AML-193 (cell line): ENCODE data around the gene OSBPL3.

Experiments used
- DNase-seq, 2 experiments: peaks; one replicate each; lab custom pipeline; 2025; lab: John Stamatoyannopoulos, UW

The OSBPL3 gene

DNA sequence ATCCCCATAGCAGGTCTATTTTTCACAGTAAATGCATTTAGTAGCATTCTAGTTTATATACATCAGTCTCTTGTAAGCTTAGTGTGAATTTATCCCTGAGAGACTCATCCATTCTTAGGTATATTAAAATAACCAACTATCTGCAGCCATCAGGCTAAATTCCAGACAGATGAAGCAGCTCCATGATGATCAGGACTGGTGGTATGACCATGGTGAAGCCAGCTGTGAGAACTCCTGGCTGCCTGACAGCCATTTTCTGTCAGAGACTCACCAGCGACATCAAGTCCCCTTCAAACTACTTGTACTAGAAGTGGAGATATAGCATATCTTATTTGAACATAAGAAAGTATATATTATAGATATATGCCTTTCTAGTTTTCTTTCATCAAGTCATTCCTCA is 152.4 kb downstream of the OSBPL3 start:
- DNase-seq = no peak

DNA sequence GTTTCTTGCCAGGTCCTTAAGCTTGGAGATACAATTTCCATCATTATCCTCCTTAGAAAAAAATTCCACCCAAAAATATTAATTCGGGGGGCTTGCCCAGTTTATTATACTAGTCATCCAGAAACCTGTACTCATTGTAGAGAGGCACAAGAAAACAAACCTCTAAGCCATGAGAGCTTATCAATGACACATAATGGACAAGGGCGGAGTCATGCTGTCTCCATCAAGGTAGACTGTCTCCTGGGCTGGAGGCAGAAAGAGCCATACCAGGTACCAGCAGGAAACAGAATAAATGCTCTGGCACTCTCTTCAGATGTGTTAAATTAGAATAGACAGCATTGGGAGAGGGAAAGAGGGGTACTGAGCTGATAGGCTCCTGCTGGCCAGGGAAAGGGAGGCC is 153.0 kb downstream of the OSBPL3 start:
- no peak for DNase-seq

DNA sequence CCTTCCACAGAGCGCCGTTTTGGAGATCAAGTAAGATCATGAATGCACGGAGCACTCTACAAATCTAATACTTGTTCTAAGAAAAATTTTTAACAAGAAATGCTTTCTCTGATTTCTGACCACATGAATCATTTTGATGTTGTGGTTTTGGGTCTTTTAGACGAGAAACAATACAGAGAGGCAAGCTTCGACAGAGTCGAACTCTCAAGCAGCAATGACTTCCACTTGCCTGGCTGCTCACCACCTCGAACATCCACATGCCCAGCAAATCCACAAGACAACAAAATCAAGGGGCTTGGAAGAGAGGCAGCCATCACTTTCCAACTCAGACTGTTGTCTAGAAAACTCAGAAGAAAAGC is 153.3 kb downstream of the OSBPL3 start:
- DNase-seq = no peak

DNA sequence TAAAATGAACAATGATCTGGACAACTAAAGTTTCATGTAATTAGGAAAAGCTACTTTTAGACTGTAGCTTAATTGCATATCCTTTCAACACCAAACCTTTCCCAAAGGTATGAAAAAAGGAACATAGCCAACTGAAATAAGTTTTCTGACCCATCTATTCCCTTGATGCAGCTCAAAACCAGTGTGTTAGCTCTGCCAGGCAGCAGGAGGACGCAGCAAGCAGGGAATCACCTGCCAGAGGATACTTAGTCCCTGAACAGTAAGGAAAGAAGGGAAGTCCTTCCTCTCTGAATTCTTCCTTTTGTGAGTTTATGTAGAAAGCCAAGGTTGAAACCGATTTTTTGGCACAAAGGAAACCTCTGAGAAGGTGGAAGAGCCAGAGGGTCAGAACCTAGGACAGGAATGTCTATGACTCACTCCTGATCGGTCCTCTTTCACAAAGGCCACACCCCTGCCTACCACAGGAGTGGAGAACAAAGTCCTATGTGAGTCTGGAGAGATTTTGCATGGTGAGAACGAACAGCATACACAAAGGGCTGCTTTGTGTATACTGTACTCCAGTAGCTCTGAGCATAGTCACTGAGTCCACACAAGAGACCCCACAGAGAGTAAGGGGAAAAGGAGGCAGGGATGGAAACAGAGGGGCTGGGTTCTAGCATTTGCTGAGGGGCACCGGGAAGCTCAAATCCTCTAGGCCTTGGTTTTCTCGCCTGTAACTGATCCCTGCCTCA is 153.9 kb downstream of the OSBPL3 start:
- DNase-seq = no peak

DNA sequence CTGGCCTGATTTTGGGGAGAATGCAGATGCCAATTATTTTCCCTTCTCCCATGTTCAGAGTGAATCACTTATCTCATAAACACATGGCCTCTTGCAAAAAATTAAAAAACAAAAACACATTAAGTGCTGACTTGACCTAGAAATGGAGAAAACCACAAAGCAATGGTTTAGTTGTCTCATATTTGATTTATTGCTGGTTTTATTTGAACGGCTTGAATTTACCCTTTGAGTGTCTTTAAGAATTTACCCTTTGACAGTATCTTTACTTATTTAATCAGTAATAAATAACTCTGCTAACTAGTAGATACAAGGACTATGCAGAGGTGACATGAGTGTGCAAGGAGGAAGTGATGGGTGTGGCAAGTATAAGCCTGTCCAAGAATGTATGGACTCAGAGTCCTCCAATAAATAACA is 154.6 kb downstream of the OSBPL3 start:
- DNase-seq = no peak

DNA sequence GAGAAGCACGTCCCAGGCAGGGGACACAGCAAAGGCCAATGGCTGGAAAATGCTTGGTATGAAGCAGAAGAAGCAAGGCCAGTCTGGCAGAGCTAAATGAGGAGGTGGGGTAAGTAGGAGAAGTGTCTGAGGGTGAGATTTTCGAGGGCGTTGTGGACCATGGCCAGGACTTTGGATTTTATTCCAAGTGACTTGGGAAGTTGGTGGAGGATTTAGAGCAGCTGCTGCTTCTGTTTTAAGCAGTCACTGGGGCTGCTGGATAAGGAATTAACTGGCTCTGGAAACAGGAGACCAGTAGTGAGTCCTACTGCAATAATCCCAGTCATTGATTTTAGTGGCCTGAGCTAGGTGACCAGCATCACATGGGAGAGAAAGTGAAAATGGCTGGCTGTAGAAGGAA is 155.1 kb downstream of the OSBPL3 start:
- DNase-seq = no peak

DNA sequence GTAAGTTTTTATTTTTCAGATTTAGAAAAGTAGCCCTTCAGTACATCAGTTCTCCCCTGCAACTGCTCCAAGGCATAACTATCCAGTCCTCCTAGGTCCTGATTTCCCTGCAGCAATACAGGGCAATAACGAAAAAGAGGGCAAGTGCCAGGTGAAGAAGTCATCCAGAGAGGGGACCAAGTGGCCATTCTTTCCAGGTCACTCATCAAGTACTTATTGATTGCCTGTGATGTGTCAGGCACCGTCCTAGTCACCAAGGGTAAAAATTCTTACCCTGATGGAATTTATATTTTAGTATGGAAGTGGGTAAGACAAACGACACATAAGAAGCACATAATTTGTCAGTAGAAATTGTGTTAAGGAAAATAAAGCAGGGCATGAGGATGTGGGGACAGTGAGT is 155.6 kb downstream of the OSBPL3 start:
- no peak for DNase-seq

DNA sequence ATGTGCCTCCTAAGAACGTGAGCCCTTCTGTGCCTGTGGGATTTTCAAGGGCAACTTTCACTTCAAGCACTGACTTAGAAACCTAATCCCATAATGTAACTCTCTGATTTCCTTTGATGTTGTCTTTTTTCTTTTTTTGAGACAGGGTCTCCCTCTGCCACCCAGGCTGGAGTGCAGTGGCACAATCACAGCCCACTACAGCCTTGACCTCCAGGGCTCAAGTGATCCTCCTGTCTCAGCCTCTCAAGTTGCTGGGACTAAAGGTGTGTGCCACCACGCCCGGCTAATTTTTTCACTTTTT is 158.3 kb downstream of the OSBPL3 start:
- DNase-seq = no peak

DNA sequence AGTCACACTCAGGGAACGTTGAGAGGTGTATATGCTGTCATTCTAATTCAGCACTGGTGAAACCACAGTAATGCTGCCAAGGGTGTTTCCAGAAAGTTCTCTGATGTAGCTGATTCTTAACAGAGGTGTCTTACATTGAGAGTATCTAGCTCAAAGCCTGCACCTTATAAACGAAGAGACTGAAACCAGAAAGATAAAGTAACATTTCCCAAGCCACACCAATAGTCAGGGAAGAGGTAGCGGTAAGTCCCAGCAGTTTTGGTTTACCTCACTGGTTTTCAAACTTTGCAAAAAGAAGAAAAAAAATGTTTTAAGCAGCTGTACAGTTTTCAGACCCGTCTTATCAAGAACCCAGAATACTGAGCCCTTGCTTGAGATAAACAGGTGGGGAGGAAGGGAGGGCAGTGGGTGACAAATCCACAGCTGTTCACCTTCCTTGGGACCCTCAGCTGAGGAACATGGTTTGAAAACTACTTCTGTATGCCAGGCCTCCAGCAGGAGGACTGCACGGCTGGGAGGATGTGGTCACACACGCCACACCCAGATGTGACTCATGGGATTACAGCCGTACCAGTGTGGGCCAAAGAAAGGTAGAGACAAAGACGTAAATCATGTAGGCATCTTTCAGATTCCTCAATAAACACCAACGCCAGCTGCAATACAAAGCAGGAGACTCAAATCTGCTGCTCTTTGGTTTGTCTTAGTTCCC is 158.8 kb downstream of the OSBPL3 start:
- peak; percentile 59 to 72 for DNase-seq

DNA sequence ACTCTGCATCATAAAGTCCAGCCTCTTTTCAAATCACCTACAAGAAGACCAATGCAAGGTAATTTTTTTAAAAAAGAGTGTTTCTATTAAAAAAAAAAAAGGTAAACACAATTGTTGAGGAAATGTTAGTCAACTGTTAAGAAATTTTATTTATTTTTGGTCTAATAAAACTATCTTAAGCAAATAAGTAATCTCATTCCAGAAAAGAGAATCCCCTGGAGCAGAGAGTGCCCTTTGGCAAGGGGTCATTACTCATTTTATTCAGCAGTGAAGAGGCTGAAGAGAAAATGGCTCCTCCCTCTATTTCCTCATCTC is 159.3 kb downstream of the OSBPL3 start:
- no peak for DNase-seq

DNA sequence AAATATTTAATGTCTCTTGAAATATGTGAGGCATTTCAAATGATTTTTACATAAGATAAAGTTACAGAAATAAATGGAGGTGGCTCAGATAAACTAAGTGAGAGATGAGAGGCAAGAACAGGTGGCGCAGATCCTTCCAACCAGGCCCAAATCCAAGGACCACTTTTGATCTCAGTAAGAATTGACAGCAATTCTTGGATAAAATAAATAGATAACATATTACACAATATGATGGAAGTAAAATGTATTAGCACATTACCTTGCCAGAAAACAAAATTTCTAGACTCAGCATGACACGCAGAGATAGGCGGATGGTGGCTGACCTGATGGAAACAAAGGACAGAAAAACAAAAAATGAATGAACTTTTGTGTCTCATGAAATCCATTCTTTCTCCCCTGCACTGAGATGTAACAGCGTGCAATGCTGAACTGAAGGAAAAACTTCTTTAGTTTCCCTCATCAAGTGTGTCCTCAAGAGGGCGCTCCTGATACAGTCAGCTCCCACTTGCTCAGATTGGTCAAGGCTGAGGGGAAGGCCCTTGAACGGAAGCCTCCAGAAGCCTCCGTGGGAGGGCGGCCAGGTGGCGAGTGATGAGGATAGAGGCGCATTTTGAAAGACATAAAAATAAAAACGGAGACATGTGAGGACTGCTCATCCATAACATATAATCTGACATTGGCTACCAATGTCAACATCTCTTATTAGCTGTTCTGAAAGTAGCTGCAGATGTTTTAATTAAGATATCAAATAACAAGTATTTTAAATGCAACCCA is 159.9 kb downstream of the OSBPL3 start:
- peak; percentile 72 to 79 for DNase-seq

DNA sequence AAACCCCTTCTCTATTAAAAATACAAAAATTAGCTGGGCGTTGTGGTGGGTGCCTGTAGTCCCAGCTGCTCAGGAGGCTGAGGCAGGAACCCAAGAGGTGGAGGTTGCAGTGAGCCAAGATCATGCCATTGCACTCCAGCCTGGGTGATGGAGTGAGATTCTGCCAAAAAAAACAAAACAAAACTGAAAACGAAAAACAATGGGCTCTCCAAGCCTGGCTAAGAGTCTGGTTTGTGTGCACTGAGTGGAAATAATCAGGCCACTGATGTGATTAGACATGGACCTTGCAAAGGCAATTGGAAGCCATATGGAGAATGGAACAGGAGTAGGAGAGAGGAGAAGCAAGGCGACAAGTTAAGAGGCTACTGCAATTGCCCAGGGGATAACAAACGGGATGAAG is 162.6 kb downstream of the OSBPL3 start:
- DNase-seq = no peak

DNA sequence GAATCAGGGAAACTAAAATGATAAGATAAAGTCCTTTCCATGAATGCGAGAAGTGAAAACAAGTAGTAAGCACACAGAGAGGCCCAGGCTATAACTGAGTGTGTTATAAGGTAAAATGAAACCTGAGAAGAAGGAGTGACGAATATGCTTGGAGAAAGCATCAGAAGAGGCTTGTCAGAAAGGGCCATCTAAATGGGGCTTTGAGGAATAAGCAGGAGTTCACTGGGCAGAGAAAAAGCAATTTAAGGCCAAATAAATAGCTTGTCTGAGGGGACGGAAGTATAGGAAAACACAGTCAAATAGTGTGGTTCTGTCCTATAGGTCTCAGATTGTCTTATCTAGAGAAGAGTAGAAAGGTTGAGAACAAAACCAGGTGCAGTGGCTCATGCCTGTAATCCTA is 163.1 kb downstream of the OSBPL3 start:
- DNase-seq = no peak

DNA sequence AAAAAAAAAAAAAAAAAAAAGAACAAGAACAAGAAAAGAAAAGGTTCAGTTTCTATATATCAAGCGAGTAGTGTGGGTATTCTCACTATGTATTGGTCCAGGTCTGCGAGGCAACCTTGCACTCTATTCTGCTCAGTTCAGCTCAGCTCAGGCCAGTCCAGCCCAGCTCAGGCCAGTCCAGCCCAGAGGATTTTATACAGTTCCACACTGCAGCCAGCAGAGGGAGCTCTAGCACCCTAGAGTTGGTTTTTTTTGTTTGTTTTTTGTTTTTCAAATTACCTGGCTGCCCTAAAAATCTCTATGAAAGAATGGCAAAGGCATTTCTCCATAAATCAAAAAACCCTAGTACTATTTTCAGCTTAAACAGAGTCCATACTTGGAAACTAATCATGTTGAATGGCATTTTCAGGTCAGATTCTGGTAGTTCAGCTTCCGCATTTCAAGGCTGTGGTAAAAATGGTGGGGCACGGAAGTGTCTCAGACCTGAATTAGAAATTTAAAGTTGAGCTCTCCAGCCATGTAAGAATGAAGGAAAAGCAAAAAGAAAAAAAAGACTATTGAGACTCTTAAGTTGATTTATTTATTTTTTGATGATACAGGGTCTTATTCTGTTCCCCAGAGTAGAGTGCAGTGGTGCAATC is 167.6 kb downstream of the OSBPL3 start:
- DNase-seq = peak in 1 of 2 experiments; percentile 40

DNA sequence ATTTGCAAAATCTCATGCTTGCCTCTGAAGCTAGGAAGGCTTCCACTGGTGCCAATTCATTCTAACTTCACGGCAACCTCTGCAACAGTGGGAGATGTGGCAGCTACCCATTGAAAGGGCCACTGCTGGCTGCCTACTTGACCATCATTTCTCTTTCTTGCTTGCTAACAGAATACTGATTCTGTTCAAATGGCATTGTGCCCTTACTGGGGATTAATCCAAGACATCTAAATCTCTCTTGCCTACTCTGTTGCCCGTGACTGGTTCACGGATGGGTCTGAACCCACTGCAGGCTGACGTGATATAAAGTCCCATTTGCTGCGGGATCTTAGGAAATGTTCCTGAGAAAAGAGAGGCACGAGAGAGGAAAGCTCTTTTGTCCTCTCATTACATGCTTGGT is 171.5 kb downstream of the OSBPL3 start:
- no peak for DNase-seq

DNA sequence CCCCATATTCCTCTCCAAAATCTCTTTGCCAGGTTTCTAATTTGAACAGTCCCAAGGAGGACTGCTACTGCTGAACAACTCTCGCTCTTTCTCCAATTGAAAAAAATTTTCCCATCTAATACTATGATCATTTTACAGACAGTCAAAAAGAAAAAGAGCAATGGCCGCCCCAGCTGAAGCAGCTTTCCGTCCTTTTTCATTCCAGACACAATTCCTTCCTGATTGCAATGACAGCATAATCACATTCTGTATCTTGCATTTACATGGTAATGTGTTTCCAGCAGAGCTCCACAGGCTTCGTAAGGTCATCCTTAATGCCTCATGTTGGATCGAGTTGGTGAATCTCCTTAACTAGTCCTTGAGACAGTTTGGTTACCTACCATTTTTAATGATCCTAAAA is 177.7 kb downstream of the OSBPL3 start:
- no peak for DNase-seq

DNA sequence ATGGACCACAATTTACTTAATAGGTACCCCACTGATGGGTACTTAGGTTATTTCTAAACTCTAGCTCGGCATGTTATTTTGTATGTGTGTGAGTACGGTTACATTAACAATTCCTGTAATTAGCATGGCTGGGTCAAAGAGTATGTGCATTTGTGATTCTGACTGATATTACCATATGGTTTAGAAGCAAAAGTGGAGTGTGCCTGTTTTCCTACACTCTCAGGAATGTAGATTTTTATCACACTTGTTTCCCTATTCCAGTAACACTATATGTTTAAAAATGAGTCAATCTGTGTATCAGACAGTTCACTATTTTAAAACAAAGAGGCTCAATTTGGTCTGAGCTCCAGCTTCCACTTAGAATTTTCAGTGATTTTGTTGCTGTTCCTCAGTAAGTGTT is 178.1 kb downstream of the OSBPL3 start:
- DNase-seq = no peak

DNA sequence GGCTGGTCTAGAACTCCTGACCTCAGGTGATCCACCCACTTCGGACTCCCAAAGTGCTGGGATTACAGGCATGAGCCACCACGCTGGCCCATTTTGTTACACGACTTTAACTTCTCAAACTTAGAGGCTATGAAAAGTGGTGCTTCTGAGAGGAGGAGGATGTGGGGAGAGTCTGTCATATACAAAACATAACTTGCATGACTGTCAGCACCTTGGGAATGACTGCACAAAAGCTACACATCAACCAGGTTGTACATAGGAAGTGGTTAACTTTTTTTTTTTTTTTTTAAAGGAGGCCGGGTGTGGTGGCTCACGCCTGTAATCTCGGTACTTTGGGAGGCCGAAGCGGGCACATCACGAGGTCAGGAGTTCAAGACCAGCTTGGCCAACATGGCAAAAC is 179.3 kb downstream of the OSBPL3 start:
- no peak for DNase-seq

DNA sequence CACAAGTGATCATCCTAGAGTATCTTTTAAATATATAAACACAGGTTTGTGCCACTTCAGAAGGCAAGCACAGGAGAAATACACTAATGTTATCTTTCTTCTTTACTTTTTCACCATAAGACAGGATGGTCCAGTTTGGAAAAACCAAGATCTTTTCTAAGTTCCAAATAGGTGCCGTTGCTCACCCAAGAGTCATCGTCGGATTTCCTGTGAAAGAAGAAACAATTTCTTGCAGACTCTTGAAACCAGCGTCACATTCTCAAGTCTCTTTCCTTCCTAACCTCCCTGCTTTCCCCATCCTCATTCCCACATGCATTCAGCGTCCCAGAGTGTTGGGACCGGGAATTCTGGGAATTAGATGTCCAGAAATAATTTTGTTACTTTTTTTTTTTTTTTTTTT is 179.9 kb downstream of the OSBPL3 start:
- no peak for DNase-seq

DNA sequence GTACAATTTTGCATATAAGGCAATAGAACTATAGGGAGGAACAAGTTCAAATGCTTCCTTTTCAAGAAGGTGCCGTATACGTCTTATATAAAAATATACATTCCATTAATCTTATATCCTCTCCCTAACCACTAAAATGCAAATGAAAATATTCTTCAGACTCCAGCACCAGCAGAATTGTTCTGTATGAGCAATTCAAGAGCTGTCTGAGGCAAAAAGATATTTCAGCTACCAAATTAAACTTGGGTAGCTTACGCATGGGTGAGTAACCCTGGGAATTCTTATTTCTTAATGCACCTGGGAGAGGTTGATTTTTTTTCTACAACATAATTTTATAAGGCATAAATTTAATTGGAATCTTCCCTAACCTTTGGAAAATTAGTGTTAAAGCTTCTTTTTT is 180.5 kb downstream of the OSBPL3 start:
- DNase-seq = no peak

DNA sequence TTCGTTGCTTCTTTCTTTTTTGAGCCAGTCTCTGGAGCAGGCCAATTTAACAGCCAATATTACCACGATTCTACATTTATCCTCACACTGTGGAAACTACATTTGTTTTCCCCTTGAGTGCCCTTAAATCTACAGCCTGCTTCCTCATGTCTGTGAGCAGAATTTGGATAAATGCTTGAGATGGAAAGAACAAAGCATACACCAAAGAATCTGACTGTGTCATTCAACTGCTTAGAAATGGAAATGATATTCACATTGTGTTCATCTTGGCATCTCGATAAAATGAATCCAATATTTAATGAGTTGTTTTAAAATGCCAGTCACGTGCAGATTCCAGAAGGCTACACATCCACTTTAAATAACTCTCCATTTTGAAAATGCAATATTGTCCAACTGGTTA is 181.7 kb downstream of the OSBPL3 start:
- DNase-seq = no peak

DNA sequence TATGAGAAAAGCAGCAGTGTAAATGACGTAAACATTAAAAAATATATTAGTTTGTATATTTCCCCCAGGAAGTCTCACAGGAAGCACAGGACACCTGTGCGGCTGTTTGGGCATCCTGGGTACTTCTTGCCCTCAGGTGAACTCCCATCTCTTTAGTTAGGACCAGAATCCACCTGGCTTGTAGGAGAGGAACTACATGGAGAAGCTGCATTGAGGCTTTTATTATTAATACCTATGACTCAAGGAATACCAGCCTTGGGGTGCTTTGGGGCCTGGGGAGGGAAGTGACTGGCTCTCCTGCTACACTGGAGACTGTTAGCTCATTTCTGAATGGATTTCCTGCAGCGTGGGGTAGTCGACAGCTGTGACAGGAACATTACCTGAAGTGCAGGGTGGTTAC is 182.7 kb downstream of the OSBPL3 start:
- DNase-seq = no peak

DNA sequence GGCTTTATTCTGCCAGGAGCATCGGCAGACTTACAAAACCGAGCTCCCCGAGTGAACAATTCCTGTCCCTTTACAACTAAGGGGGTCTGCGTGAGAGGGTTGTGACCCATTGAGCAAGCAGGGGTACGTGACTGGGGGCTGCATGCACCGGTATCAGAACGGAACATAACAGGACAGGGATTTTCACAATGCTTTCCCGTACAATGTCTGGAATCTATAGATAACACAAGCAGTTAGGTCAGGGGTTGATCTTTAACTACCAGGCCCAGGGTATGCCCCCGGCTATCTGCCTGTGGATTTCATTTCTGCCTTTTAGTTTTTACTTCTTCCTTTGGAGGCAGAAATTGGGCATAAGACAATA is 184.6 kb downstream of the OSBPL3 start:
- no peak for DNase-seq
